GM18505 (cell line): ENCODE measurements around the gene FHIT.

Experiments used
- ATAC-seq: cut with Tn5 transposase; IDR thresholded peaks from one replicate; pipeline ENCODE4 v1.9.1; 2021; ENCODE audit not compliant: unreplicated experiment
- POLR2A ChIP-seq: IDR thresholded peaks from 4 replicates; pipeline ENCODE4 v1.6.1; 2011; ENCODE audit warnings: borderline replicate concordance; ENCODE audit not compliant: insufficient read depth, insufficient read length; ENCODE audit errors: extremely low read depth

The FHIT gene

DNA sequence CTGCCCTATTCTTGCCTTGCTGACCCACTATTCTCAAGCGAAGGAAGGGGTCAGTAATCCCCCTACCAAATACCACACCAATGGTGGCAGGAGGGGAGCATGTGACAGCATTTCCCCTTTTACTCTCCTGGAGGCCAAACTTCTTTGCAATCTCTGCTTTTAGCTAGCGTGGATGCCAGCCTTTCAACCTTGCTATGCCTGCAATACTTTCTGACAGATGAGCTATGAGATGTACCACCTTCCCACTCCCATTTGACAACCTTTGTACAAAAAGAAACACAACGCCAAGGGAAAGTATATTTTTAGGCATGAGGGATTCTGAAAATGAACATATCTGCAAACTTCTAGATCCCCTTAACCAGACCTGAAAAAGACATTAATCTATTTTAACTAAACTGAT is 302.1 kb downstream of the FHIT start:
- TF ChIP-seq POLR2A, result no peak
- ATAC-seq, result no peak

DNA sequence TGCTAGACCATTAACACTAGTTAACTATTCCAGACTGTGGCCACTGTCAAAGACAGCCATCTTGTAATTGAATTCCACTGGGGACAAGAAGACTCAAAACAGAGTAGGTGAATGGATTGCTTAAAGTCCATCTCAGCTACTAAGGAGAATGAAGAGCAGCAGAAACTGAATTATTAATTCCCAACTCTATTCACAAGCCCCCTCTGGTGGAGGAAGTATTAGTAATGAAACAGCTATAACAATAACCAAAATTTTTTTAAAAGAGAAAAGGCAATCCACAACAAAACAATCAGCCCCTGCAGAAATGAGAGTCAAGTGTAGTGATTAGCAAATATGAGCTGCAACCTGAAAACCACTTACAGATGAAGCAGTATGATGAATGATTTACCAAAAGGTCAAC is 302.8 kb downstream of the FHIT start:
- no peak for ATAC-seq
- TF ChIP-seq POLR2A, result no peak

DNA sequence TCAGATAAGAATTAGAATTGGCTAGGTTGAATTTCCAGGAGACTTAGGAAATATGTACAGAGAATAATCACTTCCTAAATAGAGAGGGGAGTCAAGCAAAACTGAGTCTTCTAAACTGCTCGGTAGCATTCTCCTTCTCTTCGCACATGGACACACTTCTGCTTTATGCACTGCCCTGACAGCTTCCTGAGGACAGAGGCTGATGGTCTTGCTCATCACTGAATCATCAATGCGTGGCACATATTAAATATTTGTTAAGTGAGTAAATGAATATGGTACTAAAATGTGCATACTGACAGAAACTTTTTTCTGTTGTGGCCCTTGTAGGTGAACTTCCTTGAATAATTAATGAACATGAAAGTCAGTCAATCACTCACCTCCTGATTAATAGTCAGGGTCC is 315.5 kb downstream of the FHIT start:
- no peak for ATAC-seq
- no peak for TF ChIP-seq POLR2A

DNA sequence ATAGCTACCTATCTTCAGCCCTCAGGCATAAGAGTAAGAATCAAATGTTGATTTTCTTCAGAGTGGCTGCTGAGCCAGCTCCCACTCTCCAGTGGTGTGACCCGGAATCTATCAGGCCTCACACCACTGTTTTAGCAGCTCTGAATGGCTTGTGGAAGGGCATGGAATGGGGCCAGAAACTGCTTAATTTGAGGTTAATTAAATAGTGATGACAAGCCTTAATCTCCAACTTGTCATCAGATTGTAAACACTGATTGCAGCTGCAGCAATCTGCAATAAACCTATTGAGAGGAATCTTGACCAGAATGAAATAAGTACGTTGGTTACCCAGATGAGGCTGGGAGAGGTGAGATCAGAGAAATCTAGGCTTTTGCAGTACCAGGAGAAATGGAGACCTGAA is 317.4 kb downstream of the FHIT start:
- no peak for TF ChIP-seq POLR2A
- no peak for ATAC-seq

DNA sequence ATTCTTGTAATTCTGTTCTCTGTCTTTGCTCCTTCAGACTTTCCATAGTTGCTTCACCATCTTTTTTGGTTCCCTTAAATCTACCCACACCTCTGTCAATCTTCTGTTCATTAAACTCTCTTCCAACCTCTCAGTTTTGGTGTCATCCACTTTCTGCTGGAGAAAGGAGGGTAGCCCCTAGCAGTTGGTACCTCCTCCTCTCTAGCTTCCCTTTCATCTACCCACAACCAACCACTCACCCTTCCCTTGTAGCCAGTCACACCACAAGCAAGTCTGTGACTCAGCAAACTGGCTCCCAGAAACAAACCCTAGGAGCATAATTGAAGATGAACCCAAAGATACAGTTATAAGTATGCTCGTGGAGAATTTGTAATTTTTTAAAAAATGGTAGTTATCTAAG is 318.6 kb downstream of the FHIT start:
- no peak for TF ChIP-seq POLR2A
- ATAC-seq, result no peak

DNA sequence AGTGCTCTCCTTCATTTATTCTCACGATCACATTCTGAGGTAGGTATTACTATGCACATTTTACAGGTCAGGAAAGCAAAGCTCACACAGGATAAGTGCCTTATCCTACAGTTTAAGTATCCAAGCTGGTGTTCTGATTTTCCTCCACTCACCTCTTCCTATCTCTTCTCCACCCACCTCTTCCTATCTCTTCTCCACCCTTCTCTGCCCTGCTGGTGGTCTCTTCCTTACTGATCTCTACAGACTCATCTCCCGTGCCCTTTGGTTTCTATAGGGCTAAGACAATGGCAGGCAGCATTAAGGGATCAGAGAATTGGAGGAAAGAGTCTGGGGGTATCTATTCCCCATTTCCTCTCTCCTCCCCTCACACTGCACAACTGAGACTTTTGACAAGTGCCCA is 319.1 kb downstream of the FHIT start:
- ATAC-seq, result no peak
- TF ChIP-seq POLR2A, result no peak

DNA sequence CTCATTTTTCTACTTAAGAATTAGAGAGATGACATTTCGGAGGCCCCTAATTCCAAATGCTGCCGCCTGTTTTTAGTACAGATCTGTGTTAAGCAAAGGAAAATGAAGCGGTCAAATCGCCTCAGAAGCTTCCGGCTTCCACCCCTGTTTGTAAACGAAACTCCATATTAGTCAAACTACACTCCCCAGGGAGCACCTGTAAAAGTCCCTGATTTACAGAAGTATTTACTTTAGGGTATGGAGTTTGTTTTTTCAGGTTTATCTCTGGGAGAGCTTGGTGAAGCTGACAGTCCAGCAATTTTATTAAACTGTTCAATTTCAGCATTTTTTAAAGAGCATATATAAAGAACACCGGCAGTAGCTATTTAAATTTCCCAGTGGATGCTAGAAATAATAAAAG is 319.8 kb downstream of the FHIT start:
- no peak for TF ChIP-seq POLR2A
- no peak for ATAC-seq

DNA sequence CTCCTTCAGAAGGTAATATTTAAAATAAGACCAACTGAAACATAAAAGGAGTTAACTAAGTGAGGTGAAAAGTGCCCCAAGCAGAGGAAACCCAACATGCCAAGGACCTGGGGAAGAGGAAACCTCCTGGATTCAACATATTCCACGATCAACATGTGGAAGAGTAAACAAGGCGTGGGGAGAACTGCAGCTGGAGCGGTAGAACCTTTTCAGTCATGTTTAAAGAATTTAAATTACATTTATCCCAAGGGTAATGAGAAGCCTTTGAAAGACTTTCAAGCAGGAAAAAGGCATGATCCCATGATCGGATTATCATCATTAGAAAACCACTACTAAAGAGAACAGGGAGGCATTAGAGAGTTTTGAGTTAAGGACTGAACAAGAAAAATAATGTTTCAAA is 330.7 kb downstream of the FHIT start:
- ATAC-seq, result no peak
- no peak for TF ChIP-seq POLR2A

DNA sequence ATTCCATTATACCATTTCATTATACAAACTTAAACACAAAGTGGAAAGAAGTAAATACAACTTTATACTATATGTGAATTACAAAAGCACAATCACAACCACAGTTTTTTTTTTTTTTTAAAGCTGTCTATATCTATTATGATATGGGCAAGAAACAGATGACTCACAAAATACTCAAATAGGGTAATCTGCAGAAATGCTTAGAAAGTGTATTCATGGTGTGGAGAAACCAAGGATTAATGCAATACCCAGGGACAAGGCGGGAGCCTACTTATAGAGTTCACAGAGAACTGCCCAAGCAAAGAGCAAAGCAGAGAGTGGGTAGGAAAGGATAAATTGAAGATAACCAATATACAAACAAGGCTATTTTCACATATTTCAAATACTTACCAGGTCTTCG is 332.0 kb downstream of the FHIT start:
- no peak for TF ChIP-seq POLR2A
- no peak for ATAC-seq

DNA sequence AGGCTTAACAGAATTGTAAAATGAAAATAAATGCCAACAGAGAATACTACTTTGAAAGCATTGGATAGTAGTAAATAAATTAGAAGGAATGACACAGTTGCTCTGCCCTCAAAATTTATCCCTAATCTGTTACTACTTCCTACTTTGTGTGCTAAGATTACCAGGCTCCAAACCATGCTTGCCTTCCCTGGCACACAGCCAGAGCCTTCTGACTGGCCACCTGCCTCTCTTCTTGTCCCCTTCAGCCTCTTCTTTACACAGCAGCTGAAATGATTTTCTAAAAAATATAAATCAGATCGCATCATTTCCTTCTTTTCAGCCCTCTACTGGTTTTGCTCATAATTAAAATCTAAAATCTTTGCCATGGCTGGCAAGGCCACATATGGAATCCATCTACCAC is 334.1 kb downstream of the FHIT start:
- no peak for ATAC-seq
- no peak for TF ChIP-seq POLR2A

DNA sequence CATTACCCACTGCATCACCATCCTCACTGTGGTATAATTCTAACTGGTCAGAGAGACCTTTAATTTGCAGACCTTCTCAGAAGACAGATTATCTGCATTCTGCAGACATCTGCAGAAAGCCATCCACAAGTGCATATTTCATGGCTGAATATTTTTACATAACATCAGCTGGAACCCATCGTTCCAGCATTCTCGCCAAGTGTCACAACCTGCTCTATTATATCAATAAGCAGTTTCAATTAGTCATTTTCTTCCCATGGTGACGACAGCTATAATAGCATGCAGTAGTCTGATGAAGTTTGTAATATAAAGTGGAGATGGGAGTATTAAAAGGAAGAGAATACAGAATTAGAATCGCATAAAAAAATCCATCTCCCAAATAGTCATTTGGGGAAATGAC is 334.7 kb downstream of the FHIT start:
- no peak for TF ChIP-seq POLR2A
- no peak for ATAC-seq

DNA sequence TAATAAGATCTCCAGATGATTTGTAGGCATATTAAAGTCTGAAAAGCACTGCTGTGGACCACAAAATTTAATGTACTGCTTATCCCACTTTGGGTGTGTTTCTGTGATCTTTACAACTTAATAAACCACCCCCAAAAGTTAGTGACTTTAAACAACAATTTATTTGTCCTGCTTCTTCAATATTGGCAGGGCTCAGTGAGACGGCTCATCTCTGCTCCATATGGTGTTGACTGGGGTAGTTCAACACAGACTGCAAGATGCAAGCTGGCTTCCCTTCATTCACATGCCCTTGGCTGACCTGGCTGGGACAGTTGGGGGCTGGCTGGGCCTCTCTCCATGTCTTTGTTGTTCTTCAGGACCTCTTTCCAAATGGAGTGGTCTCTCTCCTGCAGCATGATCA is 337.8 kb downstream of the FHIT start:
- TF ChIP-seq POLR2A, result no peak
- ATAC-seq, result no peak

DNA sequence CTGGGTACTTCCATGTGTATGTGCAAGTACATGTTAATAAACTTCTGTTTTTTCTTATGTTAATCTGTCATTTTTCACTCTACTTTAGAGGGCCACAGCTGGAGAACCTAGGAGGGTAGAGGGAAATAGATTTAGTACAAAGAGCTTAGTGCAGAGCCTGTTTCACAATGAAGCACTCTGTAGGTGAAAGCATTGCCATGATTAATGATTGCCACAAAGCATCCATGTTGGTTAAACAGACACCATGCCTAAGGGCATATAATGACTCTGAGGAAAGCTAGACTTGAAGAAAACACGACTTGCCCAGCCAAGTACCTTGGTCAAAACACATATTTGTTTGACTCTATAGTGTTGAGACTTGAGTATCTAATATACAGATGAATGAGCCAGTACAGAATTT is 338.4 kb downstream of the FHIT start:
- TF ChIP-seq POLR2A, result no peak
- ATAC-seq, result no peak

DNA sequence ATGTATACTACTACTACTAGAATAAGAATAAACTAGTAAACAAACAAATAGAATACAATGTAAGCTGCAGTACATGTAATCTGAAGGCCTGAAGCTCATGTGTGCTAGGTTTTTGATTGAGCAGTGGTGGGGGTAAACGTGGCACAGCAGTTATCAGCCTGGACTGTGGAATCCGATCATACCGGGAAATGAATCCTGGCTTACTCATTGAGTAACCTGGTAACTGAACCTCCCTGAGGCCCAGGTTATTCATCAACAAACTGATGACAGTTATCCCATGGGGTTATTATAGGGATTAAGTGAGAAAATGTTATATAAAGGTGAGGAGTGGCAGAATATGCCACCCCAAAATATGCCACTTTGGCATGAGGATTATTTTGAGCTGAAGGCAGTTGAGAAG is 339.1 kb downstream of the FHIT start:
- no peak for TF ChIP-seq POLR2A

DNA sequence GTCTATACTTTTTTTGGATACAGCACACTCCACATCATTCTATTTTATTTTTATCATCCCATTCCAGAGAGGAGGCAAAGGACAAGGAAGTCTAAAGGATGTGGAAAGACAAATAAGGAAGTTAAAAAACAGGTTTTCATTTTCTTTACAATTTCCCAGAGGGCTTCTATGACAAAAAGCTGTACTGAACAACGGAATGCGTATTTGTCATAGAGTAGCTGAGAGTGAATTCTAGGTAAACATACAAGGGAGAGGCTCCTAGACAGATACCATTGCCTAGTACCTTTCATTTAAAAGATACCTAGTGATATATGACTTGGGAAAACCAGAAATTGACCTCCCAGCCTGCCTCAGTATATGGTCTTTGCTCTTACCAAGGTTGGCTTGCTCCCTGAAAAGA is 341.7 kb downstream of the FHIT start:
- no peak for TF ChIP-seq POLR2A
- no peak for ATAC-seq

More for the DNA sequence above, 339.1 kb downstream of the FHIT start:
- ATAC-seq, result no peak
